Erythroblast (primary cell): Measurements from ENCODE around the gene ZBTB5.
"Not testable (repeated sequence)": the region's sequence is repeated elsewhere in the genome, so short reads cannot be mapped to it uniquely, and the experiment has no call there.

Experiments used
- DNase-seq, 2 experiments: peaks; one replicate each; lab custom pipeline; 2025; lab: John Stamatoyannopoulos, UW
- GATA1 ChIP-seq: IDR thresholded peaks from 2 replicates; pipeline ENCODE4 v1.6.1; 2011; ENCODE audit warnings: low read depth, mild to moderate bottlenecking, control low read depth, low read length, moderate library complexity
- POLR2A ChIP-seq: IDR thresholded peaks from 2 replicates; pipeline ENCODE4 v1.6.1; 2011; ENCODE audit warnings: mild to moderate bottlenecking, low read length

The ZBTB5 gene

GRCh38 chr9:37405350-37405749 lies 59.9 kb downstream of the ZBTB5 start:
- no peak for TF ChIP-seq POLR2A
- no peak for TF ChIP-seq GATA1
- no peak for DNase-seq

- DNase-seq = no peak
- TF ChIP-seq GATA1 (no peak), POLR2A (no peak)
Measured at GRCh38 chr9:37404590-37404989, 60.7 kb downstream of the ZBTB5 start.

GRCh38 chr9:37399336-37399735 lies 65.9 kb downstream of the ZBTB5 start:
- DNase-seq = no peak
- TF ChIP-seq GATA1 (no peak), POLR2A (no peak)

GRCh38 chr9:37398464-37399025 lies 66.7 kb downstream of the ZBTB5 start:
- no peak for DNase-seq
- no peak for TF ChIP-seq POLR2A
- no peak for TF ChIP-seq GATA1

- not testable (repeated sequence) for DNase-seq
Measured at GRCh38 chr9:37397948-37398347, 67.3 kb downstream of the ZBTB5 start.

- no peak for TF ChIP-seq GATA1
- TF ChIP-seq POLR2A = no peak
- DNase-seq = no peak
Measured at GRCh38 chr9:37395663-37396062, 69.6 kb downstream of the ZBTB5 start.

GRCh38 chr9:37395229-37395628 lies 70.0 kb downstream of the ZBTB5 start:
- no peak for TF ChIP-seq GATA1
- TF ChIP-seq POLR2A = no peak
- DNase-seq = no peak

GRCh38 chr9:37392272-37392671 lies 73.0 kb downstream of the ZBTB5 start:
- DNase-seq = no peak
- no peak for TF ChIP-seq POLR2A
- no peak for TF ChIP-seq GATA1

- DNase-seq = peak; percentile 44 to 63
- TF ChIP-seq GATA1 = no peak
Measured at GRCh38 chr9:37390759-37391158, 74.5 kb downstream of the ZBTB5 start.
